Activated naive CD8-positive, alpha-beta T cell treated with anti-CD3 and anti-CD28 coated beads for 36 hours (primary cell): ENCODE results near the gene GAS2L3. TPM values are rescaled to one million over a fixed set of nuclear protein-coding genes. Genes with fewer than 3 reads are reported as not detected.
A peak's percentile ranks its signal among the peaks of the same experiment; 100 is the strongest.
"Not testable (repeated sequence)": the region's sequence is repeated elsewhere in the genome, so short reads cannot be mapped to it uniquely, and the experiment has no call there.

Experiments
- DNase-seq: peaks from one replicate; pipeline ENCODE4 v3.0.0; 2021
- H3K27ac Mint-ChIP-seq: one replicate; pipeline ENCODE4 v1.8.0; 2022; ENCODE audit warnings: mild to moderate bottlenecking, moderate library complexity, mixed read lengths
- H3K27me3 Mint-ChIP-seq: one replicate; pipeline ENCODE4 v1.8.0; 2022; ENCODE audit warnings: mild to moderate bottlenecking, mixed read lengths
- H3K36me3 Mint-ChIP-seq: one replicate; pipeline ENCODE4 v1.8.0; 2021; ENCODE audit warnings: mild to moderate bottlenecking, mixed read lengths
- H3K4me1 Mint-ChIP-seq: one replicate; pipeline ENCODE4 v1.8.0; 2021; ENCODE audit warnings: mixed read lengths
- H3K4me3 Mint-ChIP-seq: one replicate; pipeline ENCODE4 v1.8.0; 2022; ENCODE audit warnings: mild to moderate bottlenecking, moderate library complexity, mixed read lengths
- H3K9me3 Mint-ChIP-seq: one replicate; pipeline ENCODE4 v1.8.0; 2022; ENCODE audit warnings: mixed read lengths
- total RNA-seq, 2 experiments: library from RNA; stranded (reverse); gene quantifications; one replicate each; pipeline ENCODE4 v1.2.3, GENCODE V29; 2021

GAS2L3 gene
- total RNA-seq, 2 experiments from 2014 or later: 1.3 to 1.5 TPM

GRCh38 chr12:100564905-100565467 lies 8.5 kb upstream of the GAS2L3 start:
- H3K27me3 Mint-ChIP-seq: peaks cover 32% of the 10 kb centered on the region
- H3K9me3 Mint-ChIP-seq: no peaks in the 10 kb centered on the region
- H3K36me3 Mint-ChIP-seq: no peaks in the 10 kb centered on the region
- no peak overlapping the region for H3K27ac Mint-ChIP-seq
- DNase-seq: no peak
- no peak overlapping the region for H3K4me3 Mint-ChIP-seq
- peaks cover 6% of the 10 kb centered on the region for H3K4me1 Mint-ChIP-seq

- DNase-seq: no peak
- Mint-ChIP-seq H3K4me3 (no peak overlapping the region), H3K4me1 (peaks cover 6% of the 10 kb centered on the region), H3K36me3 (no peaks in the 10 kb centered on the region), H3K27me3 (peaks cover 32% of the 10 kb centered on the region), H3K27ac (no peak overlapping the region), H3K9me3 (no peaks in the 10 kb centered on the region)
Measured at GRCh38 chr12:100565987-100566545, 7.4 kb upstream of the GAS2L3 start.

DNA sequence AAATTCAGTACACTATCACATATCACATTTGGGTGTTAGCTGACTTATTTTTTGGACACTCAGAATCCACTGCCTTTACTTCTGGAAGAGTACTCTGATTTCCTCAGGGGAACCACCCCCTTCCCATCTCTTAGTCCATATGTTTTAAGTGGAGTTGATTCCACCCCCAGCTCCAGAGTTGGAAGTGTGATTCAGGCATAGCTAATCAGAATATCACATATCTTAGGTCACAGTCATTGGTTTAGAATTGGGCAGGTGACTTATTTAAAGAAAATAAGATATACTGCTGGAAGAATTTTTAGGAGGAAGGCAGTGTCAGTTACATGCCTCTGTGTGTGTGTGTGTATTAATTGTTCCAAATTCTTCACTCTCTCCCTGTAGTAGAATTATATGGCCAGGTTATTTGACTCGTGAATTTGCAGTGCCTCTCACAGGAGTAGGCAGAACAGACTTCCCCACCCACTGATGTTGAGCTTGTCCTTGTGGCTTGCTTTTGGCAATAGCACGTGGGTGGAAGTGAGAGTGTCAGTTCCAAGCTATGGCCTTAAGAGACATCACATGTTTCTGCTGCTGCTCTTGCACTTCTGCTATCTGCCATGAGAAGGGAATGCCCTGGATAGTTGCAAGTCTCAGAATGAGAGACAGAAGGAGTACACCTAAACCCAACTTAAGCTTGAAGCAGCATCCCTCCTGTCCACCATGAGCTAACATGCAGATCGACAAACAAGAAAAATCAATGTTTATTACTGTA lies 6.4 kb upstream of the GAS2L3 start:
- DNase-seq: no peak
- peaks cover 6% of the 10 kb centered on the region for H3K4me1 Mint-ChIP-seq
- peaks cover 38% of the 10 kb centered on the region for H3K27me3 Mint-ChIP-seq
- no peak overlapping the region for H3K4me3 Mint-ChIP-seq
- no peak overlapping the region for H3K27ac Mint-ChIP-seq
- no peaks in the 10 kb centered on the region for H3K9me3 Mint-ChIP-seq
- no peaks in the 10 kb centered on the region for H3K36me3 Mint-ChIP-seq

DNA sequence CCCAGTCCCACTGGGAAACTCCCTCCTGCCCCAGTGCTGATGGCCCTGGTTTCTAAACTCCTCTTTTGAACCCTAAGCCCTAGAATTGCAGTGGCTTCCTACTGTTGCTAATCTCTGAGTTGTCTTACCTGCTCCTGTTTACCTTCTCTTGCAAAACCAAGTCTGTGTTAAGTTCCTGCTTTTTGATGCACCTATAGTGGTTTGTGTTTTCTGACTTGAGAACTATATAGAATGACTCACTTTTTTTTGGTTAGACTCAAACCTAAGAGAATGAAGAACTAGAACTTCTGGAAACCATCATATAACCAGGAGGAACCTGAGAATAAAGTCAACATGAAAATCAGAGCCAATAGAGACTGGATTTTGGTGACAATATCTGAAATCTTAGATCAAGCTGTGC lies 5.5 kb upstream of the GAS2L3 start:
- peaks cover 6% of the 10 kb centered on the region for H3K4me1 Mint-ChIP-seq
- no peak overlapping the region for H3K4me3 Mint-ChIP-seq
- no peaks in the 10 kb centered on the region for H3K9me3 Mint-ChIP-seq
- peaks cover 43% of the 10 kb centered on the region for H3K27me3 Mint-ChIP-seq
- DNase-seq: no peak
- no peaks in the 10 kb centered on the region for H3K36me3 Mint-ChIP-seq
- H3K27ac Mint-ChIP-seq: no peak overlapping the region

- Mint-ChIP-seq H3K4me3 (no peak overlapping the region), H3K4me1 (peaks cover 8% of the 10 kb centered on the region), H3K9me3 (no peaks in the 10 kb centered on the region), H3K27me3 (peaks cover 56% of the 10 kb centered on the region), H3K27ac (no peak overlapping the region), H3K36me3 (no peaks in the 10 kb centered on the region)
- DNase-seq: no peak
Measured at GRCh38 chr12:100572184-100572583, 1.3 kb upstream of the GAS2L3 start.

- Mint-ChIP-seq H3K4me1 (peaks cover 3% of the 10 kb centered on the region), H3K4me3 (peak overlapping the region; percentile 87), H3K27ac (no peak overlapping the region), H3K9me3 (no peaks in the 10 kb centered on the region), H3K36me3 (no peaks in the 10 kb centered on the region), H3K27me3 (peaks cover 45% of the 10 kb centered on the region)
- no peak for DNase-seq
Measured at GRCh38 chr12:100574187-100575074, 947 bp downstream of the GAS2L3 start.

- no peak for DNase-seq
- peaks cover 43% of the 10 kb centered on the region for H3K27me3 Mint-ChIP-seq
- no peaks in the 10 kb centered on the region for H3K9me3 Mint-ChIP-seq
- H3K36me3 Mint-ChIP-seq: no peaks in the 10 kb centered on the region
- H3K27ac Mint-ChIP-seq: no peak overlapping the region
- peaks cover 3% of the 10 kb centered on the region for H3K4me1 Mint-ChIP-seq
- H3K4me3 Mint-ChIP-seq: no peak overlapping the region
Measured at GRCh38 chr12:100576331-100577036, 3.0 kb downstream of the GAS2L3 start.

DNA sequence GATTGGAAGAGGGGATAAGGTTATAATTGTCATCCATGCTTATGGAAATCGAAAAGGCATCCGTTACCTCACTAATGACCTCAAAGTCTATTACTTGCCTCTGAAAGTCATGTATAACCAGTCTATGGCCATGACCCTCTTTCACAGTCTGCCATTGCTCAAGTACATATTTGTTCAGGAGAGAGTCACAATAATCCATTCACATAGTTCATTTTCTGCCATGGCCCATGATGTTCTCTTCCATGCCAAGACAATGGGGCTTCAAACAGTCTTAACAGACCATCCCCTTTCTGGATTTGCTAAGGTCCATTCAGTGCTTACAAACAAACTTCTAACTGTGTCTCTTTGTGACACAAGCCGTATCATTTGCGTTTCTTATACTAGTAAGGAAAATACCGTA lies 5.4 kb downstream of the GAS2L3 start:
- no peaks in the 10 kb centered on the region for H3K36me3 Mint-ChIP-seq
- H3K9me3 Mint-ChIP-seq: peaks cover 2% of the 10 kb centered on the region
- H3K27me3 Mint-ChIP-seq: peaks cover 27% of the 10 kb centered on the region
- no peak for DNase-seq
- no peak overlapping the region for H3K27ac Mint-ChIP-seq
- peaks cover 3% of the 10 kb centered on the region for H3K4me1 Mint-ChIP-seq
- H3K4me3 Mint-ChIP-seq: no peak overlapping the region

DNA sequence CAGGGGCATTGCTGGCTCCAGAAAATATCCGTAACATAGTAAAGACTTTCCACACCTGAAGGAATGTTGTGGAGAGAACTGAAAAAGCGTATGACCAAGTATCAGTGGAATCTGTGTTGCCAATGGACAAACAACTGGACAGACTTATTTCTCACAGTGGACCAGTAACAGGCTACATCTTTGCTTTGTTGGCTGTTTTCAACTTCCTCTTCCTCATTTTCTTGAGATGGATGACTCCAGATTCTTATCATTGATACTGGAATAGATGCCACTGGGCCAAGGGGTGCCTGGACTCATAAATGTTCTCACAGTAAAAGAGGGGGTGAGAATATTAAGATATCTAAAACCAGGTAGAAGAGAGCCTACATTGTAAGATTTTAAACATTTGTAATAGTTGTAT lies 6.4 kb downstream of the GAS2L3 start:
- H3K27me3 Mint-ChIP-seq: peaks cover 18% of the 10 kb centered on the region
- DNase-seq: no peak
- no peak overlapping the region for H3K27ac Mint-ChIP-seq
- no peaks in the 10 kb centered on the region for H3K4me1 Mint-ChIP-seq
- H3K4me3 Mint-ChIP-seq: no peak overlapping the region
- no peaks in the 10 kb centered on the region for H3K36me3 Mint-ChIP-seq
- H3K9me3 Mint-ChIP-seq: peaks cover 2% of the 10 kb centered on the region

- no peak for DNase-seq
- Mint-ChIP-seq H3K4me3 (no peak overlapping the region), H3K36me3 (peaks cover 2% of the 10 kb centered on the region), H3K9me3 (peaks cover 12% of the 10 kb centered on the region), H3K27ac (no peak overlapping the region), H3K4me1 (no peaks in the 10 kb centered on the region), H3K27me3 (peaks cover 4% of the 10 kb centered on the region)
Measured at GRCh38 chr12:100584256-100584655, 10.8 kb downstream of the GAS2L3 start.

DNA sequence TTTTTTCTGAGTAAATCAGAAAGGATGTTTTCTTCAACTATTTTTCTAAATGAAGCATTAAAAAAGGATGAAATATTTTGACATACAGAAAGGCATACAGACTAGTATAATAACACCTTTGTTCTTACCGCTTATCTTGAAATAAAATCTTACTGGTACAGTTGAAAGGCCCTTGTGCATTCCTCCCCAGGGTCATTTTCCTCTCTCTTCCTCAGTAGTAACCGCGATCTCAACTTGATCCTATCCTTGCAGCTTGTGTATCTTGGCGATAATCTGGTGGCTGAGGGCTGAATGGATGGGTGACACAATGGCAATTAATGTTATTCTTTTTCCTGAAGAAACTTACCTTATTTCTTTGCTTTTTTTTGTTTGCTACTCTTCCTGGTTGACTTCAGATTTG lies 18.5 kb downstream of the GAS2L3 start:
- Mint-ChIP-seq H3K36me3 (no peaks in the 10 kb centered on the region), H3K27me3 (peaks cover 3% of the 10 kb centered on the region), H3K27ac (no peak overlapping the region), H3K9me3 (peaks cover 8% of the 10 kb centered on the region), H3K4me1 (no peaks in the 10 kb centered on the region), H3K4me3 (no peak overlapping the region)
- no peak for DNase-seq

GRCh38 chr12:100593490-100593889 lies 20.0 kb downstream of the GAS2L3 start:
- no peak for DNase-seq
- H3K27ac Mint-ChIP-seq: no peak overlapping the region
- H3K4me3 Mint-ChIP-seq: no peak overlapping the region
- H3K9me3 Mint-ChIP-seq: peaks cover 4% of the 10 kb centered on the region
- peaks cover 6% of the 10 kb centered on the region for H3K27me3 Mint-ChIP-seq
- H3K36me3 Mint-ChIP-seq: no peaks in the 10 kb centered on the region
- H3K4me1 Mint-ChIP-seq: no peaks in the 10 kb centered on the region

DNA sequence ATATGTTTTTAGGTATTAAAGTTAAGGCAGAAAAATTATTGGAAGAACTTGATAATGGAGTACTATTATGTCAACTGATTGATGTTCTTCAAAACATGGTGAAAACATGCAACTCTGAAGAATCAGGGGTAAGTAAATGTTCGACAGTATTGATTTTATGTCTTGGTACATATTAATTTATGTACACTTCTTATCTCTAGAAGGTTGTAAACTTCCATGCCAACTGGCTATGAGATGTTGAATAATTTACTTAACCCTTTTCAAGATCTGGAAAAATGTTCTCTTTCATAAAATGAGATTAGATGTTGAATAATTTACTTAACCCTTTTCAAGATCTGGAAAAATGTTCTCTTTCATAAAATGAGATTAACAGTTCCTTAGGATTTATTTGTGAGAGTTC lies 28.1 kb downstream of the GAS2L3 start:
- no peaks in the 10 kb centered on the region for H3K4me1 Mint-ChIP-seq
- no peaks in the 10 kb centered on the region for H3K36me3 Mint-ChIP-seq
- peaks cover 10% of the 10 kb centered on the region for H3K27me3 Mint-ChIP-seq
- no peak for DNase-seq
- H3K9me3 Mint-ChIP-seq: no peaks in the 10 kb centered on the region
- H3K4me3 Mint-ChIP-seq: no peak overlapping the region
- H3K27ac Mint-ChIP-seq: no peak overlapping the region

DNA sequence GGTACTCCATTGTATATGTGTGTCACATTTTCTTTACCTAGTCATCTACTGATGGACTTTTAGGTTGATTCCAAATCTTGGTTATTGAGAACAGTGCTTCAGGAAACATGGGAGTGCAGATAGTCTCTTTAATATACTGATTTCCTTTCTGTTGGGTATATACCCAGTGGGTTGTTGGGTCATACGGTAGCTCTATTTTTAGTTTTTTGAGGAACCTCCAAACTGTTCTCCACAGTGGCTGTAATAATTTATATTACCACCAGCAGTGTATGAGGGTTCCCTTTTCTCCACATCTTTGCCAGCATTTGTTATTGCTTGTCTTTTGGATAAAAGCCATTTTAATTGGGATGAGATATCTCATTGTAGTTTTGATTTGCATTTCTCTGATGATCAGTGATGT lies 29.5 kb downstream of the GAS2L3 start:
- H3K4me1 Mint-ChIP-seq, DNase-seq, H3K27ac Mint-ChIP-seq, H3K4me3 Mint-ChIP-seq, H3K27me3 Mint-ChIP-seq, H3K9me3 Mint-ChIP-seq, H3K36me3 Mint-ChIP-seq: not testable (repeated sequence)

DNA sequence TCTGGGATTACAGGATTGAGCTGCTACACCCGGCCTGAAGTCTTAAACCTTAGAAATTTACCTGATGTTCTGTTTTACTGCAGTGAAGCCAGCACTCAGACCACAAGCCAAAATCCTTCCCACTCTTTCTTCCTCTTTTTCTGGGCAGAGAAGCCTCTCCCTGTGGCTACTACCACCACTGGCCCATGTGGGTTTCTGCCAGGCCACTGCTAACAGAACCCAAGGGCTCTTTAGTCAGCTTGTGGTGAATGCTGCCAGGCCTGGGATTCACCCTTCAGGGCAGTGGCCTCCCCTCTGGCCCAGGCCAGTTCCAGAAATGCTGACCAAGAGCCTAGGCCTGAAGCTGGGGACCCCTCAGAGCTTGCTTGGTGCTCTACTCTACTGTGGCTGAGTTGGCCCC lies 35.3 kb downstream of the GAS2L3 start:
- Mint-ChIP-seq H3K27me3 (peaks cover 4% of the 10 kb centered on the region), H3K9me3 (peaks cover 4% of the 10 kb centered on the region)

More for the DNA sequence above, 35.3 kb downstream of the GAS2L3 start:
- no peaks in the 10 kb centered on the region for H3K36me3 Mint-ChIP-seq
- no peak for DNase-seq
- H3K4me3 Mint-ChIP-seq: no peak overlapping the region
- H3K27ac Mint-ChIP-seq: no peak overlapping the region
- no peaks in the 10 kb centered on the region for H3K4me1 Mint-ChIP-seq
